SH-SY5Y (cell line): ENCODE measurements around the gene NOP58.

Source experiments
- GATA2 ChIP-seq: IDR thresholded peaks from 2 replicates; pipeline ENCODE4 v1.6.1; 2011; ENCODE audit warnings: mild to moderate bottlenecking, low read depth, low read length
- GATA3 ChIP-seq: IDR thresholded peaks from 2 replicates; pipeline ENCODE4 v1.6.1; 2011; ENCODE audit warnings: low read depth, mild to moderate bottlenecking, low read length, moderate library complexity

GRCh38 chr2:202337706-202338346, 72.3 kb downstream of the NOP58 start:
- TF ChIP-seq GATA3, result no peak
- TF ChIP-seq GATA2, result no peak
